ENCODE measurements around the gene CD4.

DNA sequence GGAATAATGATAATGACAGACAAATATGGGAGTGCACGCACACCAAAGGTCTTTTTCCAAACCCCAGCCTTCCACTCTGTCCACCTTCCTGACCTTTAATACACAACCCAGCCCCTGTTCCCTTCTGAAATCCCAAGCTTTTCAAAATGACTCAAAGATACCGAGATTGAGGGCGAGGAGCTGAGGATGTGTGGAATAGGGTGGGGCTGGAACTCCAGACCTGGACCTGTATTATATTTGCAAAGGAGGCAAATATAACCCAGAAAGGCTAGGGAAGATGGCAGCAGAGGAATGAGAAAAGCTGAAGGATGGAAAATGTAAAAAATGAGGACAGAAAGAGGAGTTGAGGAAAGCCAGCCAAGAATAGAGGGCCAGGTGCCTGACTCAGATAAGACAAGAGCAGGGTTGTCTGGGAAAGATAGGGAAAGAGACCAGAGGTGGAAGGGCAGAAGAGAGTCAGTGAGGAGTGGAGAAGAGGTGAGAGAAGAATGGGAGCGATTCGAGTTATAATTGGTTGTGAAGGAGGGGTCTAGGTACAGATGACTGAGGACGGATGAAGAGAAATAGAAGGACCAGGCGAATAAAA, 24.2 kb upstream of the CD4 start:
- TF ChIP-seq, protein P1, sequence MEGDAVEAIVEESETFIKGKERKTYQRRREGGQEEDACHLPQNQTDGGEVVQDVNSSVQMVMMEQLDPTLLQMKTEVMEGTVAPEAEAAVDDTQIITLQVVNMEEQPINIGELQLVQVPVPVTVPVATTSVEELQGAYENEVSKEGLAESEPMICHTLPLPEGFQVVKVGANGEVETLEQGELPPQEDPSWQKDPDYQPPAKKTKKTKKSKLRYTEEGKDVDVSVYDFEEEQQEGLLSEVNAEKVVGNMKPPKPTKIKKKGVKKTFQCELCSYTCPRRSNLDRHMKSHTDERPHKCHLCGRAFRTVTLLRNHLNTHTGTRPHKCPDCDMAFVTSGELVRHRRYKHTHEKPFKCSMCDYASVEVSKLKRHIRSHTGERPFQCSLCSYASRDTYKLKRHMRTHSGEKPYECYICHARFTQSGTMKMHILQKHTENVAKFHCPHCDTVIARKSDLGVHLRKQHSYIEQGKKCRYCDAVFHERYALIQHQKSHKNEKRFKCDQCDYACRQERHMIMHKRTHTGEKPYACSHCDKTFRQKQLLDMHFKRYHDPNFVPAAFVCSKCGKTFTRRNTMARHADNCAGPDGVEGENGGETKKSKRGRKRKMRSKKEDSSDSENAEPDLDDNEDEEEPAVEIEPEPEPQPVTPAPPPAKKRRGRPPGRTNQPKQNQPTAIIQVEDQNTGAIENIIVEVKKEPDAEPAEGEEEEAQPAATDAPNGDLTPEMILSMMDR (IDR thresholded peaks at IDR 0.05 in 4 of 5, conservative IDR thresholded peaks at IDR 0.05 in 1 of 5), result no peak
- no peak for TF ChIP-seq POLR2A (IDR thresholded peaks at IDR 0.05)
